Measurements from ENCODE around the gene SELENOI. TPM values are rescaled to one million over a fixed set of nuclear protein-coding genes. Genes with fewer than 3 reads are reported as not detected.

SELENOI gene
- total RNA-seq, 1 donor from 2014 or later: 13.4 TPM

GRCh38 chr2:26424221-26424620, 78.3 kb downstream of the SELENOI start:
- H3K27ac ChIP-seq: no peak overlapping the region
- DNase-seq (no peak), ATAC-seq (no peak)
- no peaks in the 10 kb centered on the region for H3K9me3 ChIP-seq
- no peaks in the 10 kb centered on the region for H3K4me1 ChIP-seq
- no peak overlapping the region for H3K4me3 ChIP-seq
- no peak for TF ChIP-seq CTCF (IDR thresholded peaks at IDR 0.05)
- peaks cover under 1% of the 10 kb centered on the region for H3K27me3 ChIP-seq (ENCODE audit: low read depth)
- intact Hi-C loops (cut with DNase I): no loop called here
- H3K36me3 ChIP-seq: no peaks in the 10 kb centered on the region

- H3K36me3 ChIP-seq: no peaks in the 10 kb centered on the region
- ATAC-seq (no peak), DNase-seq (no peak)
- no peak overlapping the region for H3K27ac ChIP-seq
- no peaks in the 10 kb centered on the region for H3K9me3 ChIP-seq
- no peak overlapping the region for H3K4me3 ChIP-seq
- TF ChIP-seq CTCF (IDR thresholded peaks at IDR 0.05): no peak
- intact Hi-C loops (cut with DNase I): no loop called here
- no peaks in the 10 kb centered on the region for H3K27me3 ChIP-seq (ENCODE audit: low read depth)
- H3K4me1 ChIP-seq: no peaks in the 10 kb centered on the region
These were observed 82.9 kb downstream of the SELENOI start for GRCh38 chr2:26428846-26429245.

- no peak for ATAC-seq
- Histone ChIP-seq H3K27me3 (ENCODE audit: low read depth) (no peaks in the 10 kb centered on the region), H3K36me3 (no peaks in the 10 kb centered on the region), H3K4me1 (no peaks in the 10 kb centered on the region), H3K9me3 (no peaks in the 10 kb centered on the region), H3K4me3 (no peak overlapping the region), H3K27ac (no peak overlapping the region)
- DNase-seq: no peak
- no peak for TF ChIP-seq CTCF (IDR thresholded peaks at IDR 0.05)
- intact Hi-C loops (cut with DNase I): no loop called here
These were observed 84.0 kb downstream of the SELENOI start for GRCh38 chr2:26429779-26430578.

- ATAC-seq: no peak
- H3K4me3 ChIP-seq: no peak overlapping the region
- no peaks in the 10 kb centered on the region for H3K9me3 ChIP-seq
- H3K27me3 ChIP-seq (ENCODE audit: low read depth): no peaks in the 10 kb centered on the region
- TF ChIP-seq CTCF (IDR thresholded peaks at IDR 0.05): no peak
- no peaks in the 10 kb centered on the region for H3K36me3 ChIP-seq
- H3K4me1 ChIP-seq: no peaks in the 10 kb centered on the region
- intact Hi-C loops (cut with DNase I): no loop called here
- DNase-seq: no peak
- no peak overlapping the region for H3K27ac ChIP-seq
These were observed 84.9 kb downstream of the SELENOI start for GRCh38 chr2:26430826-26431225.

GRCh38 chr2:26432363-26432762, 86.4 kb downstream of the SELENOI start:
- TF ChIP-seq CTCF (IDR thresholded peaks at IDR 0.05): no peak
- ATAC-seq (no peak), DNase-seq (no peak)
- H3K4me1 ChIP-seq: no peaks in the 10 kb centered on the region
- intact Hi-C loops (cut with DNase I): no loop called here
- H3K9me3 ChIP-seq: no peaks in the 10 kb centered on the region
- no peak overlapping the region for H3K4me3 ChIP-seq
- no peak overlapping the region for H3K27ac ChIP-seq
- H3K27me3 ChIP-seq (ENCODE audit: low read depth): no peaks in the 10 kb centered on the region
- H3K36me3 ChIP-seq: no peaks in the 10 kb centered on the region

Measured in lower lobe of right lung (tissue), 2 donors.